Vagina (tissue), 2 donors: ENCODE data around the gene MEPE.

Source experiments
- POLR2AphosphoS5 ChIP-seq, 2 donors: sonication (generic); formaldehyde crosslinking; IDR thresholded peaks; one replicate each; pipeline ENCODE4 v1.9.0; 2017; ENCODE audit warnings: antibody characterized with exemption in 2 of 2, mild to moderate bottlenecking in 2 of 2, low read depth in 1 of 2; ENCODE audit not compliant: insufficient read depth in 1 of 2
- TF ChIP-seq, protein P1 (sequence below), 3 experiments: fragments of 450-650 bp in 2 of 3; fragments of 200-600 bp in 1 of 3; sonication (generic) in 1 of 3; IDR thresholded peaks; one replicate each; pipeline ENCODE4 v1.5.1; 2017 to 2019; ENCODE audit warnings: antibody characterized with exemption in 3 of 3, mild to moderate bottlenecking in 2 of 3, moderate library complexity in 2 of 3

DNA sequence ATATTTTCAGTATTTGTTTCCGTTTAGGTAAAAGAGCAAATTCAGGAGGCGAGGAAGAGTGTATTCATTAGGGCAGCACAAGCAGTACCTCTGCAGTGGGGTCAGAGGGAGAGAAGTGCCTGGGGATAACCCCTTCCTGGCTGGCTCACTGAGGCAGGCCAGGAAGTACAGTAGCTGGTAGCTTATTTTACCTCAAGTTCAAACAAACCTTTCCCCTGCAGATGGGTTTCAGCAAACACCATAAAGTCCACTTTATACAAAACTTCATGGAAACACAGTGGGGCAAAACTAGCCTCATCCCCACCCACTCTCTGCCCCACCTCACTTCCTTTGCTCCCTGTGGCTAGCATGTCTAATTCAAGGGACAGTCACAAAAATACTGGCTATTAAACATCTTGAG is 29.5 kb downstream of the MEPE start:
- no peak for TF ChIP-seq POLR2AphosphoS5 (IDR thresholded peaks at IDR 0.05; ENCODE audit: insufficient read depth in 1 of 2, low read depth in 1 of 2)
- TF ChIP-seq, protein P1, sequence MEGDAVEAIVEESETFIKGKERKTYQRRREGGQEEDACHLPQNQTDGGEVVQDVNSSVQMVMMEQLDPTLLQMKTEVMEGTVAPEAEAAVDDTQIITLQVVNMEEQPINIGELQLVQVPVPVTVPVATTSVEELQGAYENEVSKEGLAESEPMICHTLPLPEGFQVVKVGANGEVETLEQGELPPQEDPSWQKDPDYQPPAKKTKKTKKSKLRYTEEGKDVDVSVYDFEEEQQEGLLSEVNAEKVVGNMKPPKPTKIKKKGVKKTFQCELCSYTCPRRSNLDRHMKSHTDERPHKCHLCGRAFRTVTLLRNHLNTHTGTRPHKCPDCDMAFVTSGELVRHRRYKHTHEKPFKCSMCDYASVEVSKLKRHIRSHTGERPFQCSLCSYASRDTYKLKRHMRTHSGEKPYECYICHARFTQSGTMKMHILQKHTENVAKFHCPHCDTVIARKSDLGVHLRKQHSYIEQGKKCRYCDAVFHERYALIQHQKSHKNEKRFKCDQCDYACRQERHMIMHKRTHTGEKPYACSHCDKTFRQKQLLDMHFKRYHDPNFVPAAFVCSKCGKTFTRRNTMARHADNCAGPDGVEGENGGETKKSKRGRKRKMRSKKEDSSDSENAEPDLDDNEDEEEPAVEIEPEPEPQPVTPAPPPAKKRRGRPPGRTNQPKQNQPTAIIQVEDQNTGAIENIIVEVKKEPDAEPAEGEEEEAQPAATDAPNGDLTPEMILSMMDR (IDR thresholded peaks at IDR 0.05) = no peak
